PC-9 (cell line): ENCODE data around the gene RAP1GAP2.

Experiments used
- EZH2 ChIP-seq: fragments of 200-600 bp; sonication (generic); IDR thresholded peaks from 2 replicates; pipeline ENCODE4 v1.8.0; 2017; ENCODE audit warnings: antibody characterized with exemption, low read depth
- TF ChIP-seq, protein P1 (sequence below): fragments of 200-600 bp; sonication (generic); conservative IDR thresholded peaks from 2 replicates; pipeline ENCODE4 v1.6.1; 2017; ENCODE audit warnings: mixed run types, antibody characterized with exemption, mild to moderate bottlenecking, moderate library complexity

GRCh38 chr17:2990396-2990795 is 194.2 kb downstream of the RAP1GAP2 start:
- no peak for TF ChIP-seq EZH2
- TF ChIP-seq, protein P1, sequence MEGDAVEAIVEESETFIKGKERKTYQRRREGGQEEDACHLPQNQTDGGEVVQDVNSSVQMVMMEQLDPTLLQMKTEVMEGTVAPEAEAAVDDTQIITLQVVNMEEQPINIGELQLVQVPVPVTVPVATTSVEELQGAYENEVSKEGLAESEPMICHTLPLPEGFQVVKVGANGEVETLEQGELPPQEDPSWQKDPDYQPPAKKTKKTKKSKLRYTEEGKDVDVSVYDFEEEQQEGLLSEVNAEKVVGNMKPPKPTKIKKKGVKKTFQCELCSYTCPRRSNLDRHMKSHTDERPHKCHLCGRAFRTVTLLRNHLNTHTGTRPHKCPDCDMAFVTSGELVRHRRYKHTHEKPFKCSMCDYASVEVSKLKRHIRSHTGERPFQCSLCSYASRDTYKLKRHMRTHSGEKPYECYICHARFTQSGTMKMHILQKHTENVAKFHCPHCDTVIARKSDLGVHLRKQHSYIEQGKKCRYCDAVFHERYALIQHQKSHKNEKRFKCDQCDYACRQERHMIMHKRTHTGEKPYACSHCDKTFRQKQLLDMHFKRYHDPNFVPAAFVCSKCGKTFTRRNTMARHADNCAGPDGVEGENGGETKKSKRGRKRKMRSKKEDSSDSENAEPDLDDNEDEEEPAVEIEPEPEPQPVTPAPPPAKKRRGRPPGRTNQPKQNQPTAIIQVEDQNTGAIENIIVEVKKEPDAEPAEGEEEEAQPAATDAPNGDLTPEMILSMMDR = no peak
